NCI-H2227 treated with DMSO at 0.1 percent for 48 hours (cell line): ENCODE results near the gene RPH3AL.
"Not testable (repeated sequence)": the region's sequence is repeated elsewhere in the genome, so short reads cannot be mapped to it uniquely, and the experiment has no call there.

Experiments used
- DNase-seq: peaks from one replicate; lab custom pipeline; 2025; lab: John Stamatoyannopoulos, UW

The RPH3AL gene

DNA sequence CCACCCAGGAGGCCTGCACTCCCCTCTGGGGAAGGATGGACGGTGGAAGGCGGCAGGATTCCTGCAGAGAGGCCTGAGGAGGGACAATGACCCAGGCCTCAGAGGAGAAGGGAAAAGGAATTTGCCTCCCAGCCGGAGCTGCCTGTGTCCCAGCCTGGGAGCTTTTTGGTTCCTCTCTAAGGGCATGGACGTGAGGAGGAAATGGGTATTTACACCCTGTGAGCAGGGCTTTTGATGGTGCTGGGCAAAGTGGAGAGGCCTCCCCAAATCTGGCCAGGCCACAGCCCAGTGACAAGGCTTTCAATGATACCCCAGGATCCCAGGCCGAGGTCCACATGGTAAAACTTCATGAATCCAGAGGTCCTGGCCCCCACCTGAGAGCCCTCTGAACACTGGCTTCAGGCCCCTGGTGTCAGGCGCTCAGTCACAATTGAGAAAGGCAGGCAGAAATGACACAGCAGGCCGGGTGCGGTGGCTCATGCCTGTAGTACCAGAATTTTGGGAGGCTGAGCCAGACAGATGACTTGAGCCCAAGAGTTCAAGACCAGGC is 115.1 kb downstream of the RPH3AL start:
- DNase-seq, result no peak

- DNase-seq, result no peak
These were observed 115.8 kb downstream of the RPH3AL start for GRCh38 chr17:236641-237405.

DNA sequence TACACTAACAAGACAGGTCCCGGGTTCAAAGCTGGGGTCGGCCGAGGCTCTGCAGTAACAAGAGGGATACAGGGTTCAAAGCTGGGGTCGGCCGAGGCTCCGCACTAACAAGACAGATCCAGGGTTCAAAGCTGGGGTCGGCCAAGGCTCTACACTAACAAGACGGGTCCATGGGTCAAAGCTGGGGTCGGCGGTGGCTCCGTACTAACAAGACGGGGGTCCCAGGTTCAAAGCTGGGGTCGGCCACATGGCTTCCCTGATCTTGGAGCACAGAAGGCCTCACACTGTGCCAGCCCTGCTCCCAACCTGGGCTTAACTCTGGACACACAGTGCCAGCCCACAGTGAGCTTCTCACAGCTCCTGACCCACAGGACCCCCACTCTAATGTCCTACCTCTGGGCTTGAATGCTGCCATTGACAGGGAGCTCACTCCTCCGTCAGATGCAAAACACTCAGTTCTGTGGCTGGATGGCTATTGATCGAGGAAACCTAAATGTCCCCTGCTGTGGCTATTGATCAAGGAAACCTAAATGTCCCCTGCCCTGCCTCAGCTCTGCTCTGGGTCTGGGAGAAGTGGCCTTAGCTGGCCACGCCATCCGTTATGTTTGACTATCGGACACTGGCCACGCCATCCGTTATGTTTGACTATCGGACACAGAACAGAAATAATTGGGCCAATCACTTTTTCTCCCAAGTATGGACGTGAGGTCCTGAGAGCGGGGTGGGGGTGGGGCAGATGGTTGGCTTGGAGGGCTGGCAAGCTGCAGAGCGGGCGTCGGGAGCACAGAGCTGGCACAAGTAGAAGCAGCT is 116.6 kb downstream of the RPH3AL start:
- no peak for DNase-seq

DNA sequence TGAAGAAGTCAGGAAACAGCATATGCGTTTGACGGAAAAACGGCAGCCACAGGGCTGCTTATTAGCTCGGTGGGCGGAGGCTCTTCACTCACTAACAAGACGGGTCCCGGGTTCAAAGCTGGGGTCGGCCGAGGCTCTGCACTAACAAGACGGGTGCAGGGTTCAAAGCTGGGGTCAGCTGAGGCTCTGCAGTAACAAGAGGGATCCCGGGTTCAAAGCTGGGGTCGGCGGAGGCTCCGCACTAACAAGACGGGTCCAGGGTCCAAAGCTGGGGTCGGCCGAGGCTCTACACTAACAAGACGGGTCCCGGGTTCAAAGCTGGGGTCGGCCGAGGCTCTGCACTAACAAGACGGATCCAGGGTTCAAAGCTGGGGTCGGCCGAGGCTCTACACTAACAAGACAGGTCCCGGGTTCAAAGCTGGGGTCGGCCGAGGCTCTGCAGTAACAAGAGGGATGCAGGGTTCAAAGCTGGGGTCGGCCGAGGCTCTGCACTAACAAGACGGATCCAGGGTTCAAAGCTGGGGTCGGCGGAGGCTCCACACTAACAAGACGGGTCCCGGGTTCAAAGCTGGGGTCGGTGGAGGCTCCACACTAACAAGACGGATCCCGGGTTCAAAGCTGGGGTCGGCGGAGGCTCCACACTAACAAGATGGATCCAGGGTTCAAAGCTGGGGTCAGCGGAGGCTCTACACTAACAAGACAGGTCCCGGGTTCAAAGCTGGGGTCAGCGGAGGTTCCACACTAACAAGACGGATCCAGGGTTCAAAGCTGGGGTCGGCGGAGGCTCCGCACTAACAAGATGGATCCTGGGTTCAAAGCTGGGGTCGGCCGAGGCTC is 117.4 kb downstream of the RPH3AL start:
- not testable (repeated sequence) for DNase-seq

- not testable (repeated sequence) for DNase-seq
These were observed 118.2 kb downstream of the RPH3AL start for GRCh38 chr17:234163-234993.

- no peak for DNase-seq
These were observed 119.1 kb downstream of the RPH3AL start for GRCh38 chr17:233473-233941.

GRCh38 chr17:231966-232807 is 120.4 kb downstream of the RPH3AL start:
- DNase-seq, result no peak

- DNase-seq, result no peak
These were observed 121.2 kb downstream of the RPH3AL start for GRCh38 chr17:231191-231965.

DNA sequence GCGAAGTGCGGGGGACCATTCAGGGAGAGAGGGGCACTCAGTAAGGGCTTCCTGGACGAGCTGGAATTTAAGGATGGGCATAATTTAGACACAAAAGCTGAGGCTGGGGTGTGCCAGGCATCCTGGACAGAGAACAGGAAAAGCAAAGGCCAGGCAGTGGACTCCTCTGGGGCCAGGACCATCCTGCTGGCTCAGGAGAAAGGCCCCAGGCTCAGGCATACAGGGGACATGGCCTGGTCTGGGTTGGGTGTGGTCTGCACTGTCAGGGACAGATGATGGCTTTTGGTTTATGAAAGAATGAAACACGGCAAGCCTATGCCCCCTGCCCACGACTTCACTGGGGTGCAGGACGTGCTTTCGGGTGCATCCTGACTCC is 122.2 kb downstream of the RPH3AL start:
- no peak for DNase-seq

- no peak for DNase-seq
These were observed 122.8 kb downstream of the RPH3AL start for GRCh38 chr17:229709-230394.

DNA sequence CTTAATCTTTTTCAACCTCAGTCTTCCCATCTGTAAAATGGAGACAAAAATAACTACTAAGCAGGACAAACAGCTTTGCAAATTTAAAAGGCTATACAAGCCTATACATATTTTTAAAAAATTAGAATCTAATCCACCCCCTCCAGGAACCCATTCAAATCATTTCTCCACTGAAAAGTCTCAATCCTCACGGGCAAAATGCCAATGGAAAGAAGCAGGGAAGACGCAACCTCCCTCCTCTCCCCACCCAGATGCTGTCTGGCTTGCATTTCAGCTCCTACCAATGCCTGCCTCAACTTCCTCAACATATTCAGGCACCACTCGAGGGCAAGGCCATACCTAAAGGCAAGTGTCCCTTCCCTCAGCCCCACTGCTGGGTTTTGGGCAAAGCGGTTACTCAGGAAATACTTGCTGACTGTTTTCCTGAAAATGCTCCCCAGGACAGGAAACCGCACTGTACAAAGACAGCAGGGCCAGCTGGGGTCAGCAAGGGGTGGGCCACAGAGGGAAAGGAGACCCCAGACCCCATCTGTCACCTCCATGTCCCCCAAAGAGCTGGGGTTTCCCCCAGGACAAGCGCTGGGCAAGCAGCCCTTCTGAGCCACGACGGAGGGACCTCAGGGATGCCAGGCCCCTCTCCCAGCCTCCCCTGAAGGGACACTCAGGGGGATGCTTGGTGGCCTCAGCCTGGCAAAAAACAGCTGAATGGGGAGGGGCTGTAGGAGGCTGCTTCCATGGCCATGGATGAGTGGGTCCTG is 123.5 kb downstream of the RPH3AL start:
- DNase-seq, result no peak

DNA sequence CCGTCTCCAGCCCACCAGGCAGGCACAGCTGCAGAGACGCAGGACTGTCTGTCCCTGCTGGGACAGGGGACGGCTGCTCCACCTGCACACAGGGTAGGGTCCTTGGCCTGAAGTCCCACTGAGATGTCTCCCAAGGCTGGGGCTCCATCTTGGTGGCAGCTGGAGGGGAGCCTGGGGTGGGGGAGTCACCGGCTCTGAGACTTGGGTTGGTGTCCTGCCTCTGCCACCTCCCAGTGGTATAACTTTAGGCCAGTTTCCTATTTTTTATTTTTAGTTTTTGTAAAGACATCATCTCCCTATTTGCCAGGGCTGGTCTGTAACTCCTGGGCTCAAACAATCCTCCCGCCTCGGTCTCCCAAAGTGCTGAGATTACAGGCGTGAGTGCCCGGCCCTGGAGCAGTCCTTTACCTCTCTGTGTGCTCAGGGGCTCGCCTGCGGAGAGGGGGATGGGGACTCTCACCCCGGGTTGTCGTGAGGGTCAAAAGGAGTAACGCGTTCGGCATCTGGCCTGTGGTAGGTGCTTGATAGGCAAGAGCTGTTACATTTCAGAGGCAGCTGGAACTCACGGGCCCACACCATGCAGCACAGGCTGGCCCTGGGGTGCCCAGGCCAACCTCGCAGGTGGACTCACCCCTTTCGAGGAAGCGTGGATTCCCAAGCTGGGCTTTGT is 124.5 kb downstream of the RPH3AL start:
- no peak for DNase-seq

- peak; percentile 11 for DNase-seq
These were observed 125.3 kb downstream of the RPH3AL start for GRCh38 chr17:227078-227945.

DNA sequence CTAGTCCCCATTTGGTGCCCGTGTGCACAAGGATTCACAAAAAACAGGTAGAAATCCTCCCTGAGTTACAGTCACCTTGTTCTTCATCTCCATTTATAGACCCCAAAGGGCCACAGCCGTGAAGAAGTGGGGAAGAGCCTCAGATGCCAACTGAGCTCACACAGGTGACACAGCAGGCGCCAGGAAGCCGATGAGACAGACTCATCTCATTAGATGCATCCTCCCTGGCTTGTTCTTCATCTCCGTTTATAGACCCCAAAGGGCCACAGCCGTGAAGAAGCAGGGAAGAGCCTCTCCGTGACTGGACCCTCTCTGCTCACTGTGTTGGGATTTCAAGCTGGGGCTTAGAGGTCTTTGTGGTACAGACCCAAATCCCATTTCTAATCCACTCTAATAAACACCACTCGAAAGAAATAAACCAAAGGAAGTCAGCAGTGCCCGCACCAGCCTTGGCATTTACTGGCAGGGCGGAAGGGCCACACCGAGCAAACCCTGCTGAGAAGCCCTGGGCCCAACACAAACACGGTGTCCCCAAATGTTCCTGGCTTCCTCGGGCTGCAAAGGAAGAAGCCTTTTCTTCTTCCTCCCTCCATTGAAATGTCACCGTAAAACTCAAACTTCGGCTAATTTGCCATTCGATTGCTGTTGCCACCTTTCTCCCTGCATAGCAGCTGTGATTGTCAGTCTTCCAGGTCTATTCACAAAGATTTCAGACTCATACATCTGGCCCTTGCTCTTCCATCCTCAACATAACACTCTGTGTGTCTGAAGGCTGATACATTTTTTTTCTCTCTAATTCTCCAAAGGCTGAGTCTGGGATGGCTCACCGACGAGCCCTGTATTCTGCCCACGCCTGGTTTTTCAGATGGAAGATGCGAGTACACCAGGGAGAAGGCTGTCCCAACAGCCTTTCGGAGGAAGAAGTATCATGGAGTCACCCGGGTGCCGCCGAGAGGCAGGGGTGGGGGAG is 126.2 kb downstream of the RPH3AL start:
- DNase-seq, result no peak

DNA sequence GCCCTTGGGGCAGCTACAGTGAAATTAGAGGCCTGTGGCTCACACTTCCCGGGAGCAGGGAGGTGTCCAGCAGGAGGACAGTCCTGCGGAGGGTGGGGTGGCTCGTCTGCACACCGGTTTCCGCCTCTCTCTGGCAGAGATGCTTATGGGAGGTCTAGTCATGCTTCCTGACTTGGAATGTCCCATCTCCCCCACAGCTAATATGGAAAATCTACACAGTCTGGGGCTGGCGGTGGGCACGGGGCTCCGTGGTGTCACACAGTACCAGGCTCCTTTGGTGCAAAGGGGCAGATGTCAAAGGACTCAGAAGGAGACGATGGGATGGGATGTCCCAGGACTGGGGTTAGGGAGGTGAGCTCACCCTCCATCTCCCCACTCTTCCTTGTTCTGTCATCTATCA is 127.1 kb downstream of the RPH3AL start:
- no peak for DNase-seq
